Ovary (tissue), 3 donors: ENCODE measurements around the gene MAP3K21.

Experiments used
- CTCF ChIP-seq, 3 donors: fragments of 450-650 bp in 2 of 3; fragments of 200-600 bp in 1 of 3; IDR thresholded peaks; one replicate each; pipeline versions ENCODE4 v1.5.1 to v1.8.0; 2016 to 2022; ENCODE audit warnings: antibody characterized with exemption in 3 of 3, mild to moderate bottlenecking in 1 of 3
- EP300 ChIP-seq: sonication (generic); formaldehyde crosslinking; IDR thresholded peaks from one replicate; pipeline ENCODE4 v1.6.1; 2017; ENCODE audit warnings: antibody characterized with exemption
- donor health status: DM: no; HTN: no; CAD: no.

- TF ChIP-seq EP300 (no peak), CTCF (IDR thresholded peaks at IDR 0.05) (no peak)
Measured at GRCh38 chr1:233356705-233356987, 29.1 kb downstream of the MAP3K21 start.
